Endodermal cell (in vitro differentiated cells): ENCODE data around the gene ARHGEF10L. TPM values are rescaled to one million over a fixed set of nuclear protein-coding genes. Genes with fewer than 3 reads are reported as not detected.

Source experiments
- DNase-seq: peaks from one replicate; pipeline ENCODE4 v3.0.0-alpha.2; 2017
- H3K27ac ChIP-seq: 2 replicates; pipeline ENCODE4 v1.5.1; 2013; ENCODE audit warnings: mild to moderate bottlenecking, low read depth, low read length, moderate library complexity
- H3K27me3 ChIP-seq: 2 replicates; pipeline ENCODE4 v1.6.1; 2013; ENCODE audit warnings: mild to moderate bottlenecking, low read length, moderate library complexity; ENCODE audit not compliant: insufficient read depth, control insufficient read depth, poor library complexity, severe bottlenecking
- H3K36me3 ChIP-seq: 2 replicates; pipeline ENCODE4 v1.7.0; 2013; ENCODE audit warnings: mild to moderate bottlenecking, low read length, moderate library complexity; ENCODE audit not compliant: control insufficient read depth, insufficient read depth
- H3K4me1 ChIP-seq: one replicate; pipeline ENCODE4 v1.7.0; 2013; ENCODE audit warnings: low read length; ENCODE audit not compliant: control insufficient read depth, insufficient read depth
- H3K4me3 ChIP-seq: 2 replicates; pipeline ENCODE4 v1.5.1; 2013; ENCODE audit warnings: mild to moderate bottlenecking, low read length, moderate library complexity
- H3K9ac ChIP-seq: 2 replicates; pipeline ENCODE4 v1.6.1; 2013; ENCODE audit warnings: mild to moderate bottlenecking, low read length, moderate library complexity; ENCODE audit not compliant: poor library complexity, severe bottlenecking; ENCODE audit errors: extremely low read depth
- H3K9me3 ChIP-seq: 2 replicates; pipeline ENCODE4 v1.6.1; 2013; ENCODE audit warnings: mild to moderate bottlenecking, low read length, moderate library complexity; ENCODE audit not compliant: control insufficient read depth
- H3K27ac Mint-ChIP-seq: 2 replicates; pipeline ENCODE4 v1.8.0; 2020; ENCODE audit warnings: mixed read lengths
- H3K27me3 Mint-ChIP-seq: 2 replicates; pipeline ENCODE4 v1.8.0; 2021; ENCODE audit warnings: mild to moderate bottlenecking, mixed read lengths; ENCODE audit not compliant: insufficient read depth
- H3K36me3 Mint-ChIP-seq: 2 replicates; pipeline ENCODE4 v1.8.0; 2020; ENCODE audit warnings: low read depth, mixed read lengths
- H3K4me1 Mint-ChIP-seq: 2 replicates; pipeline ENCODE4 v1.8.0; 2020; ENCODE audit warnings: mixed read lengths
- H3K4me3 Mint-ChIP-seq: 2 replicates; pipeline ENCODE4 v1.8.0; 2020; ENCODE audit warnings: mild to moderate bottlenecking, moderate library complexity, mixed read lengths
- H3K9me3 Mint-ChIP-seq: 2 replicates; pipeline ENCODE4 v1.8.0; 2020; ENCODE audit warnings: mild to moderate bottlenecking, mixed read lengths
- WGBS, 2 experiments: methylation state at CpG; one replicate each; pipeline versions ENCODE4 v1.1.5 to v1.1.7; 2013; ENCODE audit warnings: missing lambda C conversion rate in 2 of 2, mixed read lengths in 1 of 2; ENCODE audit not compliant: insufficient coverage in 1 of 2, insufficient read length in 1 of 2; 5-methylcytosine and 5-hydroxymethylcytosine counted together
- total RNA-seq, 2 donors: library from RNA; stranded (reverse); fragmentation: NEBNext Ultra II Directional in 1 of 2; extraction: Animal tissue kit (Norgen Biotek cat#: 25700) in 1 of 2; gene quantifications; 2 replicates in 1 of 2; 3 replicates in 1 of 2; pipeline ENCODE4 v1.2.1, GENCODE V29; 2021
- TF ChIP-seq, protein P1 (sequence below): fragments of 200-600 bp; sonication (generic); conservative IDR thresholded peaks from 2 replicates; pipeline ENCODE4 v1.5.0; 2021; ENCODE audit warnings: antibody characterized with exemption, mild to moderate bottlenecking

The ARHGEF10L gene
- total RNA-seq, 2 donors from 2014 or later, result 5.2 to 10.5 TPM

DNA sequence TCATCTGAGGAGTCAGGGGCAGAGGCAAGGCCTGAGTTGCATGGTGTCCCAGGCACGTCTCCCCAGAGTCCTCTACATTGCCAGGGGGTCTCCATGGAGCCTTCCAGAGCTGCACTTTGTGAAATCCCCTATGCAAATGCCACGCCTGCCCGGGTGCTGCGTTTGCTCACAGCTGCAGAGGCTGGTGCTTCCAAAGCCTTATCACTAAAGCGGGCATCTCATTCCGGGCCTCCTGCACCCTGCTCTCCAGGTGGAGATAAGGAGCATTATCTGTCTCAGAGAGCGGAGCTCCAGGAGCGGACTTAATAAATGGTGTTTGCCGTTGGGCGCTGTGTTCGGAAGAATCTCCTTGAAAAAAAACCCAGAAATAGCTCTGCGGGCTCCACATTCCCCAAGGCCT is 189.8 kb downstream of the ARHGEF10L start:
- TF ChIP-seq, protein P1, sequence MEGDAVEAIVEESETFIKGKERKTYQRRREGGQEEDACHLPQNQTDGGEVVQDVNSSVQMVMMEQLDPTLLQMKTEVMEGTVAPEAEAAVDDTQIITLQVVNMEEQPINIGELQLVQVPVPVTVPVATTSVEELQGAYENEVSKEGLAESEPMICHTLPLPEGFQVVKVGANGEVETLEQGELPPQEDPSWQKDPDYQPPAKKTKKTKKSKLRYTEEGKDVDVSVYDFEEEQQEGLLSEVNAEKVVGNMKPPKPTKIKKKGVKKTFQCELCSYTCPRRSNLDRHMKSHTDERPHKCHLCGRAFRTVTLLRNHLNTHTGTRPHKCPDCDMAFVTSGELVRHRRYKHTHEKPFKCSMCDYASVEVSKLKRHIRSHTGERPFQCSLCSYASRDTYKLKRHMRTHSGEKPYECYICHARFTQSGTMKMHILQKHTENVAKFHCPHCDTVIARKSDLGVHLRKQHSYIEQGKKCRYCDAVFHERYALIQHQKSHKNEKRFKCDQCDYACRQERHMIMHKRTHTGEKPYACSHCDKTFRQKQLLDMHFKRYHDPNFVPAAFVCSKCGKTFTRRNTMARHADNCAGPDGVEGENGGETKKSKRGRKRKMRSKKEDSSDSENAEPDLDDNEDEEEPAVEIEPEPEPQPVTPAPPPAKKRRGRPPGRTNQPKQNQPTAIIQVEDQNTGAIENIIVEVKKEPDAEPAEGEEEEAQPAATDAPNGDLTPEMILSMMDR, result no peak
- Mint-ChIP-seq H3K4me1 (peaks cover 3% of the 10 kb centered on the region), H3K27ac (no peak overlapping the region), H3K9me3 (peaks cover 8% of the 10 kb centered on the region), H3K4me3 (no peak overlapping the region), H3K36me3 (no peaks in the 10 kb centered on the region), H3K27me3 (peaks cover 14% of the 10 kb centered on the region)
- Histone ChIP-seq H3K4me1 (no peaks in the 10 kb centered on the region), H3K36me3 (no peaks in the 10 kb centered on the region), H3K27me3 (peaks cover 5% of the 10 kb centered on the region), H3K9me3 (no peaks in the 10 kb centered on the region), H3K9ac (no peak overlapping the region), H3K27ac (no peak overlapping the region), H3K4me3 (no peak overlapping the region)
- 92 to 96% methylated on average over 12 of the region's 12 CpGs for WGBS, 2 experiments
- DNase-seq, result no peak

DNA sequence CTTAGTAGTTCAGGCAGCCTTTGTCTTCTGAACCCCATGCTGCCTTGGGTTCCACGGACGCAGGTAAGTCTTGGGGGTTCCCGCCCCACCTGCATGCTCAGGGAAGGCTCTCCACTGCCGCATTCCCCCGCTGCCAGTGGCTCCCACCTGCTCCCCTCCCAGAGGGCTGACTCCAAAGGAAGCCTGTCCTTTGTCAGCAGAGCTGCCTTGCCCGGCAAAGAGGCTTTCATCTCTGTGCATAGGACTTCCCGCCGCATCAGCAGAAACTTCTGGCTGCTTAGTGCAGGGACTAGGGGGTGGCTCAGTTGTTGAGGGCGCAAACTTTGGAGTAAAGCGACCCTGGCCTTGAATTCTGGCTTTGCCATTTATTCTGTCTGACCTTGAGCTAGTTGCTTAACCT is 190.4 kb downstream of the ARHGEF10L start:
- TF ChIP-seq, protein P1, result no peak
- no peak for DNase-seq
- WGBS, 2 experiments, result 76 to 89% methylated on average over 7 to 10 of the region's 10 CpGs

DNA sequence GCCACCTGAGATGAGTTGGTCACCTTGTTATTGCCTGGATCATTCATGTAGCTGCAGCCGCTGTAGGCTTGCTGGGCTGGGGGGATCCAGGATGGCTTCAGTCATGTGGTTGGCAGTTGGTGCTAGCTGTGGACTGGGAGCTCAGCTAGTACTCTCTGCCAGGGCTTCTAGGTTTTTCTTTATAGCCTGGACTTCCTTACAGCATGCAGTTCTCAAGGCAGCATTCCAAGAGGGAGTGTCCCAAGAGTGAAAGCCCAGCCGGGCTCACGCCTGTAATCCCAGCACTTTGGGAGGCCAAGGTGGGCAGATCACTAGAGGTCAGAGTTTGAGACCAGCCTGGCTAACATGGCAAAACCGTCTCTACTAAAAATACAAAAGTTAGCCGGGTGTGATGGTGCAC is 192.0 kb downstream of the ARHGEF10L start:
- H3K27ac ChIP-seq, result no peak overlapping the region
- Mint-ChIP-seq H3K9me3 (peaks cover 8% of the 10 kb centered on the region), H3K27me3 (peaks cover 8% of the 10 kb centered on the region), H3K4me3 (no peak overlapping the region), H3K36me3 (no peaks in the 10 kb centered on the region), H3K4me1 (peaks cover 3% of the 10 kb centered on the region), H3K27ac (no peak overlapping the region)
- DNase-seq, result no peak
- H3K9ac ChIP-seq, result no peak overlapping the region
- H3K27me3 ChIP-seq, result peaks cover 5% of the 10 kb centered on the region
- 79 to 91% methylated on average over 2 to 5 of the region's 5 CpGs for WGBS, 2 experiments
- no peaks in the 10 kb centered on the region for H3K4me1 ChIP-seq
- H3K9me3 ChIP-seq, result no peaks in the 10 kb centered on the region
- TF ChIP-seq, protein P1, result no peak
- H3K4me3 ChIP-seq, result no peak overlapping the region
- no peaks in the 10 kb centered on the region for H3K36me3 ChIP-seq

More for the DNA sequence above, 190.4 kb downstream of the ARHGEF10L start:
- no peak overlapping the region for H3K4me3 ChIP-seq
- H3K9me3 ChIP-seq, result no peaks in the 10 kb centered on the region
- Mint-ChIP-seq H3K27me3 (peaks cover 14% of the 10 kb centered on the region), H3K4me1 (peaks cover 3% of the 10 kb centered on the region), H3K36me3 (no peaks in the 10 kb centered on the region), H3K27ac (no peak overlapping the region), H3K4me3 (no peak overlapping the region), H3K9me3 (peaks cover 8% of the 10 kb centered on the region)
- H3K27ac ChIP-seq, result no peak overlapping the region
- no peaks in the 10 kb centered on the region for H3K36me3 ChIP-seq
- H3K4me1 ChIP-seq, result no peaks in the 10 kb centered on the region
- H3K9ac ChIP-seq, result no peak overlapping the region
- H3K27me3 ChIP-seq, result peaks cover 5% of the 10 kb centered on the region
